Stimulated activated CD4-positive, alpha-beta T cell treated with anti-CD3 and anti-CD28 coated beads, Interleukin-15, amount 100 ng/mL, for 24 hours (primary cell): ENCODE data around the gene ZNF236.
A peak's percentile ranks its signal among the peaks of the same experiment; 100 is the strongest.
"Not testable (repeated sequence)": the region's sequence is repeated elsewhere in the genome, so short reads cannot be mapped to it uniquely, and the experiment has no call there.

Source experiments
- DNase-seq: peaks from one replicate; pipeline ENCODE4 v3.0.0-alpha.2; 2020

ZNF236 gene

GRCh38 chr18:76822506-76823160, at the start of gene ZNF236:
TSS of gene ZNF236 (plus strand) at chr18:76822557. CDS start at chr18:76822608, 51 bp downstream.
- DNase-seq: peak; percentile 77

- no peak for DNase-seq
These were observed 49.7 kb upstream of the ZNF236 start for GRCh38 chr18:76772665-76773064.

- not testable (repeated sequence) for DNase-seq
These were observed 45.3 kb upstream of the ZNF236 start for GRCh38 chr18:76777036-76777435.

GRCh38 chr18:76783786-76784484, 38.4 kb upstream of the ZNF236 start:
- no peak for DNase-seq

- DNase-seq: no peak
These were observed 36.5 kb upstream of the ZNF236 start for GRCh38 chr18:76785872-76786271.

GRCh38 chr18:76788571-76789317, 33.6 kb upstream of the ZNF236 start:
- no peak for DNase-seq

GRCh38 chr18:76791106-76791505, 31.3 kb upstream of the ZNF236 start:
- no peak for DNase-seq

- no peak for DNase-seq
These were observed 30.7 kb upstream of the ZNF236 start for GRCh38 chr18:76791642-76792041.

- no peak for DNase-seq
These were observed 28.0 kb upstream of the ZNF236 start for GRCh38 chr18:76794326-76794725.

GRCh38 chr18:76801567-76802505, 20.5 kb upstream of the ZNF236 start:
- DNase-seq: peak; percentile 66

- no peak for DNase-seq
These were observed 18.9 kb upstream of the ZNF236 start for GRCh38 chr18:76803413-76803812.

- DNase-seq: peak; percentile 84
These were observed 18.5 kb upstream of the ZNF236 start for GRCh38 chr18:76803814-76804213.

- DNase-seq: no peak
These were observed 17.1 kb upstream of the ZNF236 start for GRCh38 chr18:76805221-76805620.

- DNase-seq: no peak
These were observed 16.1 kb upstream of the ZNF236 start for GRCh38 chr18:76806301-76806700.

- DNase-seq: no peak
These were observed 13.8 kb upstream of the ZNF236 start for GRCh38 chr18:76808561-76808960.

- DNase-seq: not testable (repeated sequence)
These were observed 10.8 kb upstream of the ZNF236 start for GRCh38 chr18:76811530-76811929.

GRCh38 chr18:76814256-76814655, 8.1 kb upstream of the ZNF236 start:
- no peak for DNase-seq

GRCh38 chr18:76816127-76816526, 6.2 kb upstream of the ZNF236 start:
- DNase-seq: no peak

GRCh38 chr18:76817888-76818611, 4.3 kb upstream of the ZNF236 start:
- DNase-seq: no peak

- no peak for DNase-seq
These were observed 2.8 kb upstream of the ZNF236 start for GRCh38 chr18:76819411-76820136.

GRCh38 chr18:76821356-76821874, 942 bp upstream of the ZNF236 start:
- DNase-seq: peak; percentile 19
